GM12801 (cell line): ENCODE results near the gene KLK8.

ENCODE experiments used
- CTCF ChIP-seq: IDR thresholded peaks from one replicate; pipeline ENCODE4 v1.5.1; 2011; ENCODE audit warnings: control low read depth; ENCODE audit not compliant: insufficient read length; ENCODE audit errors: extremely low read depth

The KLK8 gene

GRCh38 chr19:50972795-50973376 is 28.5 kb downstream of the KLK8 start:
- no peak for TF ChIP-seq CTCF

GRCh38 chr19:50969413-50969760 is 32.0 kb downstream of the KLK8 start, which contains the start of gene KLK6:
Gene KLK6 (minus strand): TSS chr19:50969591. CDS start chr19:50968104, 1,487 bp downstream.
- TF ChIP-seq CTCF = no peak

GRCh38 chr19:50968716-50969412 is 32.5 kb downstream of the KLK8 start:
- TF ChIP-seq CTCF = no peak

GRCh38 chr19:50967929-50968715 is 33.3 kb downstream of the KLK8 start:
- no peak for TF ChIP-seq CTCF

GRCh38 chr19:50964266-50964665 is 37.1 kb downstream of the KLK8 start:
- no peak for TF ChIP-seq CTCF

- TF ChIP-seq CTCF = no peak
Observed at GRCh38 chr19:50963381-50963780, 38.0 kb downstream of the KLK8 start.

GRCh38 chr19:50962245-50962644 is 39.2 kb downstream of the KLK8 start:
- no peak for TF ChIP-seq CTCF
